Posterior vena cava (tissue), 2 donors: ENCODE measurements around the gene NDUFA9. TPM values are rescaled to one million over a fixed set of nuclear protein-coding genes. Genes with fewer than 3 reads are reported as not detected.

Source experiments
- DNase-seq: peaks from one replicate; pipeline ENCODE4 v3.0.0-alpha.2; 2020; ENCODE audit warnings: low spot score
- intact Hi-C, 2 donors: fragments of 100-400 bp; cut with DNase I; formaldehyde crosslinking; loops; one replicate each; pipeline versions ENCODE4 v1.14.1 to v1.14.2; 2022 to 2023
- total RNA-seq, 2 donors: library from RNA; stranded (reverse); fragmentation: NEBNext Ultra II Directional; extraction: Animal tissue kit (Norgen Biotek cat#: 25700); gene quantifications; one replicate each; pipeline ENCODE4 v1.2.1, GENCODE V29; 2021
- donor health status: DM: yes; HTN: yes; CAD: no.
- donor health status: DM: yes; HTN: yes; CAD: no.

Gene NDUFA9
- total RNA-seq, 2 donors from 2014 or later, result 57.0 to 67.1 TPM

GRCh38 chr12:4679711-4680110 is 30.8 kb downstream of the NDUFA9 start:
- DNase-seq, result no peak
- intact Hi-C loops, result no loop called here

- no peak for DNase-seq
- intact Hi-C loops, result no loop called here
Observed at GRCh38 chr12:4681732-4682131, 32.8 kb downstream of the NDUFA9 start.

GRCh38 chr12:4685317-4685716 is 36.4 kb downstream of the NDUFA9 start:
- no peak for DNase-seq
- intact Hi-C loops, result no loop called here

- DNase-seq, result no peak
- intact Hi-C loops, result no loop called here
Observed at GRCh38 chr12:4690760-4691159, 41.8 kb downstream of the NDUFA9 start.

Other genes starting within 250 kb of the NDUFA9 start
- gene FGF6, start 203.3 kb upstream of the NDUFA9 start, total RNA-seq, result not detected
- gene RAD51AP1, start 110.2 kb upstream of the NDUFA9 start, total RNA-seq, result 1 to 10 TPM; 1.0 to 1.7 TPM
- gene DYRK4, start 86.9 kb upstream of the NDUFA9 start, total RNA-seq, result 10 to 100 TPM; 26.9 to 37.5 TPM
- gene AKAP3, start 63 bp upstream of the NDUFA9 start, total RNA-seq, result 1 to 10 TPM; 1.2 TPM
- 1 to 10 TPM; 1.9 to 2.6 TPM for gene GALNT8, start 71.3 kb downstream of the NDUFA9 start, total RNA-seq